Thymus (tissue), 11 donors: Measurements from ENCODE around the gene VPS39. TPM values are rescaled to one million over a fixed set of nuclear protein-coding genes. Genes with fewer than 3 reads are reported as not detected.

ENCODE experiments used
- DNase-seq, 9 donors: peaks; one replicate each; pipeline ENCODE4 v3.0.0-alpha.2; 2013; ENCODE audit warnings: low spot score in 9 of 9, low read depth in 6 of 9, missing footprints in 1 of 9
- H3K27ac ChIP-seq, 2 donors: one replicate each; pipeline ENCODE4 v1.5.1; 2013; ENCODE audit warnings: control low read depth in 1 of 2, low read depth in 1 of 2, low read length in 1 of 2, mild to moderate bottlenecking in 1 of 2, moderate library complexity in 1 of 2
- H3K27me3 ChIP-seq, 2 donors: one replicate each; pipeline ENCODE4 v1.5.1; 2013; ENCODE audit warnings: low read length in 1 of 2; ENCODE audit not compliant: control insufficient read depth in 2 of 2, insufficient read depth in 1 of 2
- H3K36me3 ChIP-seq, 2 donors: one replicate each; pipeline ENCODE4 v1.5.1; 2013; ENCODE audit warnings: low read length in 1 of 2, mild to moderate bottlenecking in 1 of 2, moderate library complexity in 1 of 2; ENCODE audit not compliant: control insufficient read depth in 2 of 2, insufficient read depth in 2 of 2
- H3K4me1 ChIP-seq, 2 donors: one replicate each; pipeline ENCODE4 v1.5.1; 2013; ENCODE audit warnings: low read length in 2 of 2; ENCODE audit not compliant: control insufficient read depth in 2 of 2, insufficient read depth in 2 of 2
- H3K4me3 ChIP-seq, 2 donors: one replicate each; pipeline ENCODE4 v1.5.1; 2013; ENCODE audit warnings: low read length in 2 of 2, control low read depth in 1 of 2, mild to moderate bottlenecking in 1 of 2
- H3K9me3 ChIP-seq, 2 donors: one replicate each; pipeline ENCODE4 v1.5.1; 2013; ENCODE audit warnings: low read length in 1 of 2, mild to moderate bottlenecking in 1 of 2; ENCODE audit not compliant: control insufficient read depth in 2 of 2, insufficient read depth in 1 of 2
- WGBS: extraction: QIAGEN DNeasy Blood & Tissue Kit; methylation state at CpG from one replicate; pipeline ENCODE4 v1.1.7; 2013; 5-methylcytosine and 5-hydroxymethylcytosine counted together
- polyA plus RNA-seq: library from polyadenylated mRNA; stranded (reverse); fragments of 200-250 nt; gene quantifications from one replicate; pipeline ENCODE4 v1.2.3, GENCODE V29; 2013
- total RNA-seq: library from RNA; stranded (reverse); fragments of 120-200 nt; gene quantifications from one replicate; pipeline ENCODE4 v1.2.4, GENCODE V29; 2013
- donor health status: healthy.

The VPS39 gene
- total and polyA plus RNA-seq, 2 donors, result 31.5 to 53.1 TPM

GRCh38 chr15:42121682-42122081 lies 86.4 kb downstream of the VPS39 start:
- 74% methylated on average over 2 of the region's 2 CpGs for WGBS
- Histone ChIP-seq H3K27ac (no peak overlapping the region), H3K36me3 (no peaks in the 10 kb centered on the region), H3K27me3 (no peaks in the 10 kb centered on the region), H3K4me1 (peaks cover 0 to 24% of the 10 kb centered on the region in 2 donors), H3K4me3 (no peak overlapping the region), H3K9me3 (peaks cover 0 to 3% of the 10 kb centered on the region in 2 donors)
- no peak for DNase-seq

GRCh38 chr15:42121021-42121420 lies 87.1 kb downstream of the VPS39 start:
- Histone ChIP-seq H3K27ac (no peak overlapping the region), H3K4me1 (peaks cover 0 to 24% of the 10 kb centered on the region in 2 donors), H3K27me3 (no peaks in the 10 kb centered on the region), H3K9me3 (peaks cover 0 to 3% of the 10 kb centered on the region in 2 donors), H3K36me3 (no peaks in the 10 kb centered on the region), H3K4me3 (no peak overlapping the region)
- WGBS, result 96% methylated on average over 6 of the region's 6 CpGs
- no peak for DNase-seq

GRCh38 chr15:42120285-42120684 lies 87.8 kb downstream of the VPS39 start:
- no peak overlapping the region for H3K4me3 ChIP-seq
- peaks cover 0 to 24% of the 10 kb centered on the region in 2 donors for H3K4me1 ChIP-seq
- H3K36me3 ChIP-seq, result no peaks in the 10 kb centered on the region
- peaks cover 0 to 3% of the 10 kb centered on the region in 2 donors for H3K9me3 ChIP-seq
- no peak overlapping the region for H3K27ac ChIP-seq
- 84% methylated on average over 1 of the region's 1 CpG for WGBS
- DNase-seq, result no peak
- H3K27me3 ChIP-seq, result no peaks in the 10 kb centered on the region

DNA sequence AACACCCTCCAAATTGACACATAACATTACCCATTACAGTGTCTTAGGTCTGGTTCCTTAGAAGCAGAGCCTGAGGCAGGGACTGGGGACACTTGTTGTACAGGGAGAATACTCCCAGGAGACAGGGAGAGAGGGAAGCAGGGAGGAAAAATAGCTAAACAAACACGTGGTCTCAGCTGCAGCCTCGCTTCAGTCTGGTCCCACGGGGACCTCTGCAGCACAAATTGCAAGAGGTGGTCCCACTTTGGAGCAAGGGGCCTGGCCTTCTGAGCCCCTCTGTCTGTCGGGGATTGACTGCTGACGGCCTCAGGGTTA lies 88.7 kb downstream of the VPS39 start:
- Histone ChIP-seq H3K27ac (peak overlapping the region in 1 of 2 donors; percentile 46), H3K9me3 (peaks cover 0 to 3% of the 10 kb centered on the region in 2 donors), H3K27me3 (no peaks in the 10 kb centered on the region), H3K4me1 (peaks cover 0 to 24% of the 10 kb centered on the region in 2 donors), H3K36me3 (no peaks in the 10 kb centered on the region), H3K4me3 (peak overlapping the region in 1 of 2 donors; percentile 24)
- DNase-seq, result no peak
- 91% methylated on average over 5 of the region's 5 CpGs for WGBS

GRCh38 chr15:42118650-42119445 lies 89.3 kb downstream of the VPS39 start:
- no peaks in the 10 kb centered on the region for H3K36me3 ChIP-seq
- DNase-seq, result peak in 4 of 9 donors; percentile 13 to 61 (median 24)
- H3K27ac ChIP-seq, result peak overlapping the region in 1 of 2 donors; percentile 46
- peak overlapping the region in 1 of 2 donors; percentile 24 for H3K4me3 ChIP-seq
- WGBS, result 65% methylated on average over 10 of the region's 10 CpGs
- peaks cover 0 to 3% of the 10 kb centered on the region in 2 donors for H3K9me3 ChIP-seq
- peaks cover 0 to 24% of the 10 kb centered on the region in 2 donors for H3K4me1 ChIP-seq
- H3K27me3 ChIP-seq, result no peaks in the 10 kb centered on the region

- peak overlapping the region in 1 of 2 donors; percentile 57 for H3K27ac ChIP-seq
- WGBS, result 25% methylated on average over 4 of the region's 4 CpGs
- H3K4me3 ChIP-seq, result no peak overlapping the region
- H3K4me1 ChIP-seq, result peaks cover 2 to 33% of the 10 kb centered on the region in 2 donors
- no peaks in the 10 kb centered on the region for H3K36me3 ChIP-seq
- H3K27me3 ChIP-seq, result no peaks in the 10 kb centered on the region
- H3K9me3 ChIP-seq, result peaks cover 0 to 2% of the 10 kb centered on the region in 2 donors
- peak in 1 of 9 donors; percentile 11 for DNase-seq
Measured at GRCh38 chr15:42111924-42112323, 96.2 kb downstream of the VPS39 start.

DNA sequence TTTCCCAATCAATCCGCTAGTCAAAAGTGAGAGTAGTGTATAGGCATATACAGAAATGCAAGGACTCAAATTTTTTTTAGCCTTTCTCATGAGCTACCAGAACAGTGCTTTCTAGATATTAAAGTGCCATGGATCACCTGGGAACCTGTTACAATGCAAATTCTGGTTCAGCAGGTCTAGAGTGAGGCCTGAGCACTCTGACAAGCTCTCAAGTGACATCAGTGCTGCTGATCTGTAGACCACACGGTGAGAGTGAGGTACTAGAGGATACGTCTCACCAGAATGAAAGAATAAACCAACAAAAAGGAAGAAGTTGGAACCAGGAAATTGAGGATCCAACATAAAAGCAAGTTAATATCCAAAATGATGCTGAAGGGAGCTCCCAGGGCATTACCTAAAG lies 97.7 kb downstream of the VPS39 start:
- Histone ChIP-seq H3K36me3 (no peaks in the 10 kb centered on the region), H3K27ac (peak overlapping the region in 1 of 2 donors; percentile 64), H3K27me3 (no peaks in the 10 kb centered on the region), H3K4me3 (no peak overlapping the region), H3K9me3 (no peaks in the 10 kb centered on the region), H3K4me1 (peaks cover 2 to 46% of the 10 kb centered on the region in 2 donors)
- 63% methylated on average over 3 of the region's 3 CpGs for WGBS
- no peak for DNase-seq

- no peak for DNase-seq
- Histone ChIP-seq H3K4me1 (peaks cover 2 to 52% of the 10 kb centered on the region in 2 donors), H3K27ac (no peak overlapping the region), H3K36me3 (no peaks in the 10 kb centered on the region), H3K4me3 (no peak overlapping the region), H3K27me3 (no peaks in the 10 kb centered on the region), H3K9me3 (no peaks in the 10 kb centered on the region)
- 45% methylated on average over 3 of the region's 3 CpGs for WGBS
Measured at GRCh38 chr15:42108806-42109205, 99.3 kb downstream of the VPS39 start.
